ENCODE results near the gene HNF4A.
"Not testable (repeated sequence)": the region's sequence is repeated elsewhere in the genome, so short reads cannot be mapped to it uniquely, and the experiment has no call there.

HNF4A gene

DNA sequence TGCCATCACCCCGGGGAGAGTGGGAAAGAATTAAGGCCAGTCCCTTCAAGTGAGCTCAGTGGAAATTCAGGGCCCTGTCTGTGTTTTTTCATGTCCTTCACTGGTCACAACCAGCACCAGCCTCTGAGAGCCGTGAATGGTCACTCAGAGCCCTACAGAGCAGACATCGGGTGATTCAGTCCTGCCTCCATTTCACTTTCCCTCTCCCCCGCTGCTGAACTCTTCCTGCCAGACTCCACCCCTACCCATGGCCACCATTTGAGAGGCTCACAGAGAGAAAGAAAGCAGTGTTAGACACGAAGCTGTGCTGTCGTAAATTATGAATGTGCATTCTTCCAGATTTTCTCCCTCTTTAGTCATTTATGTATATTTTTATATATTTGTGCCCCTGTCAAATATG is 13.3 kb upstream of the HNF4A start:
- no peaks in the 10 kb centered on the region for H3K36me3 ChIP-seq (ENCODE audit: control insufficient read depth, insufficient read depth, low read length)
- no peak overlapping the region for H3K4me3 ChIP-seq (ENCODE audit: low read length)
- H4K8ac ChIP-seq (ENCODE audit: low read depth, low read length), result no peak overlapping the region
- H2AK5ac ChIP-seq (ENCODE audit: low read length), result no peak overlapping the region
- no peak overlapping the region for H2BK5ac ChIP-seq (ENCODE audit: low read length)
- no peak for DNase-seq
- H3K27me3 ChIP-seq (ENCODE audit: insufficient read depth, low read length, poor library complexity), result no peaks in the 10 kb centered on the region
- no peaks in the 10 kb centered on the region for H3K79me2 ChIP-seq (ENCODE audit: control insufficient read depth, insufficient read depth, low read length)
- no peak overlapping the region for H3K27ac ChIP-seq (ENCODE audit: low read depth, low read length)
- H3K18ac ChIP-seq (ENCODE audit: low read length), result no peak overlapping the region
- no peak overlapping the region for H3K23ac ChIP-seq (ENCODE audit: low read length)
- H3K9ac ChIP-seq (ENCODE audit: low read length), result no peak overlapping the region
- no peak overlapping the region for H3K56ac ChIP-seq (ENCODE audit: low read length)
- H2BK120ac ChIP-seq (ENCODE audit: low read depth, low read length), result no peak overlapping the region
- no peak overlapping the region for H2BK15ac ChIP-seq (replicated peaks; ENCODE audit: low read depth)
- no peak overlapping the region for H3K4ac ChIP-seq (ENCODE audit: low read depth, low read length)
- H3K4me1 ChIP-seq (ENCODE audit: control insufficient read depth, low read depth, low read length), result no peaks in the 10 kb centered on the region
- no CpG with 5 or more reads among the region's 6 CpGs for WGBS (ENCODE audit: extremely low coverage, insufficient coverage, low lambda C conversion rate)
- H3K4me2 ChIP-seq (ENCODE audit: low read length), result no peak overlapping the region
- no peaks in the 10 kb centered on the region for H3K79me1 ChIP-seq (ENCODE audit: low read length)
- no peak overlapping the region for H4K5ac ChIP-seq (ENCODE audit: low read length)

DNA sequence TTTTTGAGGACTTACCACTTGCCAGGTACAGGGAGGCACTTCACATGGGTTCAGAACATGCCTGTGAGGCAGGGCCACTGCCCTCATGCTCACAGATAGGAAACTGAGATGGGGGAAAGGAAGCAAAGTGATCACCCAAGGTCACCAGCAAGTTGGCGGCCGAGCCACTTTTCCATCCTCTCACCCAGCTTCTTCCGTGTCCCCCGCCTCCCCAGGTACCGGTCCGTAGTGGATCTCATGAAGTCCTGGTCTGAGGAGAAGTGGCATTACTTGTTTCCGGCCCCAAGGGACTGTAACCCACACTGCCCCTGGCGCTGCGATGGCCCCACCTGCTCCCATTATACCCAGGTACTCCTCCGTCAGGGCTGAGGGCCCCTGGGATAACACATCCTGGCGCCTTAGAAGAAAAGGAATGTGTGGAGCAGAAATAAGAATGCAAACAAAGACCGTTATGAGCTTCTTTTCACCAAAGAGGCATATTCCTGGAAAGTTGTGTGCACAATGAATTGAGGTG is 12.3 kb upstream of the HNF4A start:
- WGBS (ENCODE audit: extremely low coverage, insufficient coverage, low lambda C conversion rate), result no CpG with 5 or more reads among the region's 12 CpGs
- Histone ChIP-seq H2BK120ac (ENCODE audit: low read depth, low read length) (no peak overlapping the region), H3K23ac (ENCODE audit: low read length) (no peak overlapping the region), H3K79me1 (ENCODE audit: low read length) (no peaks in the 10 kb centered on the region), H3K27ac (ENCODE audit: low read depth, low read length) (no peak overlapping the region), H3K27me3 (ENCODE audit: insufficient read depth, low read length, poor library complexity) (no peaks in the 10 kb centered on the region), H3K9ac (ENCODE audit: low read length) (no peak overlapping the region), H3K79me2 (ENCODE audit: control insufficient read depth, insufficient read depth, low read length) (no peaks in the 10 kb centered on the region), H4K5ac (ENCODE audit: low read length) (no peak overlapping the region), H3K4me2 (ENCODE audit: low read length) (no peak overlapping the region), H2BK5ac (ENCODE audit: low read length) (no peak overlapping the region), H4K8ac (ENCODE audit: low read depth, low read length) (no peak overlapping the region), H3K56ac (ENCODE audit: low read length) (no peak overlapping the region), H3K4me1 (ENCODE audit: control insufficient read depth, low read depth, low read length) (no peaks in the 10 kb centered on the region), H3K4ac (ENCODE audit: low read depth, low read length) (no peak overlapping the region), H3K4me3 (ENCODE audit: low read length) (no peak overlapping the region), H3K18ac (ENCODE audit: low read length) (no peak overlapping the region), H3K36me3 (ENCODE audit: control insufficient read depth, insufficient read depth, low read length) (no peaks in the 10 kb centered on the region), H2BK15ac (replicated peaks; ENCODE audit: low read depth) (no peak overlapping the region), H2AK5ac (ENCODE audit: low read length) (no peak overlapping the region)
- no peak for DNase-seq

DNA sequence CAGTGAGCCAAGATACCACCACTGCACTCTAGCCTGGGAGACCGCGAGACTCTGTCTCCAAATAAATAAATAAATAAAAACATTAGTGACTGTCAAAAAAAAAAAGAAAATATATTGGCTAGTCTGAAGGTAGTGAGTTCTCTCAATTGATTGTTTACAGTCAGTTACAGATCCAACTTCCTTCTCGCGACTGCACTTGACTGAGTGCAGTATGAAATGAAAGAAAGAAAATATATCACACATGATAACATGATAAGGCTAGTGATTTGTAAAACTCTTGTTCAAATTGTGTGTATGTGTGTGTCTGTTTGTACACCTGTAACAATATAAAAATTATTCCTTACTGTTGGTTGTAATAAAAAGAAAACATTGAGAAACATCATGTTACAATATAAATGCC is 10.8 kb upstream of the HNF4A start:
- DNase-seq, result no peak
- Histone ChIP-seq H3K27ac (ENCODE audit: low read depth, low read length) (no peak overlapping the region), H3K23ac (ENCODE audit: low read length) (no peak overlapping the region), H3K4me1 (ENCODE audit: control insufficient read depth, low read depth, low read length) (no peaks in the 10 kb centered on the region), H3K36me3 (ENCODE audit: control insufficient read depth, insufficient read depth, low read length) (no peaks in the 10 kb centered on the region), H3K79me1 (ENCODE audit: low read length) (no peaks in the 10 kb centered on the region), H4K5ac (ENCODE audit: low read length) (no peak overlapping the region), H3K56ac (ENCODE audit: low read length) (no peak overlapping the region), H3K27me3 (ENCODE audit: insufficient read depth, low read length, poor library complexity) (no peaks in the 10 kb centered on the region), H2BK5ac (ENCODE audit: low read length) (no peak overlapping the region), H3K79me2 (ENCODE audit: control insufficient read depth, insufficient read depth, low read length) (no peaks in the 10 kb centered on the region), H3K4me3 (ENCODE audit: low read length) (no peak overlapping the region), H2AK5ac (ENCODE audit: low read length) (no peak overlapping the region), H2BK15ac (replicated peaks; ENCODE audit: low read depth) (no peak overlapping the region), H3K9ac (ENCODE audit: low read length) (no peak overlapping the region), H3K18ac (ENCODE audit: low read length) (no peak overlapping the region), H3K4ac (ENCODE audit: low read depth, low read length) (no peak overlapping the region), H3K4me2 (ENCODE audit: low read length) (no peak overlapping the region), H4K8ac (ENCODE audit: low read depth, low read length) (no peak overlapping the region), H2BK120ac (ENCODE audit: low read depth, low read length) (no peak overlapping the region)
- no CpG with 5 or more reads among the region's 4 CpGs for WGBS (ENCODE audit: extremely low coverage, insufficient coverage, low lambda C conversion rate)

GRCh38 chr20:44345147-44345546 is 10.4 kb upstream of the HNF4A start:
- no CpG with 5 or more reads among the region's 8 CpGs for WGBS (ENCODE audit: extremely low coverage, insufficient coverage, low lambda C conversion rate)
- DNase-seq, result no peak

DNA sequence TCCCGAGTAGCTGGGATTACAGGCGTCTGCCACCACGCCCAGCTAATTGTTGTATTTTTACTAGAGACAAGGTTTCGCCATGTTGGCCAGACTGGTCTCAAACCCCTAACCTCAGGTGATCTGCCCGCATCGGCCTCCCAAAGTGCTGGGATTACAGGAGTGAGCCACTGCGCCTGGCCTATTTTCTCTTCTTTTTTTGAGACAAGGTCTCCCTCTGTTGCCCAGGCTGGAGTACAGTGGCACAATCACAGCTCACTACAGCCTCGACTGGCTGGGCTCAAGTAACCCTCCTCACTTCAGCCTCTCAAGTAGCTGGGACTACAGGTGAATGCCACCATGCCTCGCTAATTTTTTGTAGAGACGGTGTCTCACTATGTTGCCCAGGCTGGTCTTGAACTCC is 9.6 kb upstream of the HNF4A start:
- H3K4me1 ChIP-seq (ENCODE audit: control insufficient read depth, low read depth, low read length); H2BK120ac ChIP-seq (ENCODE audit: low read depth, low read length); DNase-seq; H3K27me3 ChIP-seq (ENCODE audit: insufficient read depth, low read length, poor library complexity); H3K36me3 ChIP-seq (ENCODE audit: control insufficient read depth, insufficient read depth, low read length); H4K5ac ChIP-seq (ENCODE audit: low read length); H2BK5ac ChIP-seq (ENCODE audit: low read length); H2AK5ac ChIP-seq (ENCODE audit: low read length); H3K9ac ChIP-seq (ENCODE audit: low read length); H3K4ac ChIP-seq (ENCODE audit: low read depth, low read length); H3K27ac ChIP-seq (ENCODE audit: low read depth, low read length); H3K18ac ChIP-seq (ENCODE audit: low read length); H3K4me3 ChIP-seq (ENCODE audit: low read length); H2BK15ac ChIP-seq (replicated peaks; ENCODE audit: low read depth); H4K8ac ChIP-seq (ENCODE audit: low read depth, low read length); H3K79me2 ChIP-seq (ENCODE audit: control insufficient read depth, insufficient read depth, low read length); H3K79me1 ChIP-seq (ENCODE audit: low read length); H3K4me2 ChIP-seq (ENCODE audit: low read length); H3K56ac ChIP-seq (ENCODE audit: low read length); H3K23ac ChIP-seq (ENCODE audit: low read length): not testable (repeated sequence)
- no CpG with 5 or more reads among the region's 10 CpGs for WGBS (ENCODE audit: extremely low coverage, insufficient coverage, low lambda C conversion rate)

More at GRCh38 chr20:44345147-44345546, 10.4 kb upstream of the HNF4A start:
- H3K23ac ChIP-seq (ENCODE audit: low read length), result no peak overlapping the region
- no peak overlapping the region for H3K27ac ChIP-seq (ENCODE audit: low read depth, low read length)
- H3K27me3 ChIP-seq (ENCODE audit: insufficient read depth, low read length, poor library complexity), result no peaks in the 10 kb centered on the region
- no peaks in the 10 kb centered on the region for H3K36me3 ChIP-seq (ENCODE audit: control insufficient read depth, insufficient read depth, low read length)
- no peak overlapping the region for H4K8ac ChIP-seq (ENCODE audit: low read depth, low read length)
- no peak overlapping the region for H3K4ac ChIP-seq (ENCODE audit: low read depth, low read length)
- H3K9ac ChIP-seq (ENCODE audit: low read length), result no peak overlapping the region
- no peaks in the 10 kb centered on the region for H3K79me1 ChIP-seq (ENCODE audit: low read length)
- no peaks in the 10 kb centered on the region for H3K79me2 ChIP-seq (ENCODE audit: control insufficient read depth, insufficient read depth, low read length)
- H2AK5ac ChIP-seq (ENCODE audit: low read length), result no peak overlapping the region
- no peak overlapping the region for H3K4me3 ChIP-seq (ENCODE audit: low read length)
- H4K5ac ChIP-seq (ENCODE audit: low read length), result no peak overlapping the region
- H3K56ac ChIP-seq (ENCODE audit: low read length), result no peak overlapping the region
- no peak overlapping the region for H3K4me2 ChIP-seq (ENCODE audit: low read length)
- H3K4me1 ChIP-seq (ENCODE audit: control insufficient read depth, low read depth, low read length), result no peaks in the 10 kb centered on the region
- no peak overlapping the region for H2BK5ac ChIP-seq (ENCODE audit: low read length)
- H3K18ac ChIP-seq (ENCODE audit: low read length), result no peak overlapping the region
- no peak overlapping the region for H2BK15ac ChIP-seq (replicated peaks; ENCODE audit: low read depth)
- no peak overlapping the region for H2BK120ac ChIP-seq (ENCODE audit: low read depth, low read length)

- Histone ChIP-seq H3K56ac (ENCODE audit: low read length) (no peak overlapping the region), H3K18ac (ENCODE audit: low read length) (no peak overlapping the region), H3K23ac (ENCODE audit: low read length) (no peak overlapping the region), H3K4ac (ENCODE audit: low read depth, low read length) (no peak overlapping the region), H3K27me3 (ENCODE audit: insufficient read depth, low read length, poor library complexity) (no peaks in the 10 kb centered on the region), H3K36me3 (ENCODE audit: control insufficient read depth, insufficient read depth, low read length) (no peaks in the 10 kb centered on the region), H3K27ac (ENCODE audit: low read depth, low read length) (no peak overlapping the region), H3K79me1 (ENCODE audit: low read length) (no peaks in the 10 kb centered on the region), H4K8ac (ENCODE audit: low read depth, low read length) (no peak overlapping the region), H4K5ac (ENCODE audit: low read length) (no peak overlapping the region), H3K4me2 (ENCODE audit: low read length) (no peak overlapping the region), H2BK15ac (replicated peaks; ENCODE audit: low read depth) (no peak overlapping the region), H2AK5ac (ENCODE audit: low read length) (no peak overlapping the region), H2BK5ac (ENCODE audit: low read length) (no peak overlapping the region), H3K4me1 (ENCODE audit: control insufficient read depth, low read depth, low read length) (peaks cover 1% of the 10 kb centered on the region), H3K79me2 (ENCODE audit: control insufficient read depth, insufficient read depth, low read length) (no peaks in the 10 kb centered on the region), H3K4me3 (ENCODE audit: low read length) (no peak overlapping the region), H3K9ac (ENCODE audit: low read length) (no peak overlapping the region), H2BK120ac (ENCODE audit: low read depth, low read length) (no peak overlapping the region)
- no peak for DNase-seq
- no CpG with 5 or more reads among the region's 4 CpGs for WGBS (ENCODE audit: extremely low coverage, insufficient coverage, low lambda C conversion rate)
Measured at GRCh38 chr20:44348168-44348659, 7.3 kb upstream of the HNF4A start.
